ENCODE data around the gene POU2AF2.
"Not testable (repeated sequence)": the region's sequence is repeated elsewhere in the genome, so short reads cannot be mapped to it uniquely, and the experiment has no call there.

POU2AF2 gene

DNA sequence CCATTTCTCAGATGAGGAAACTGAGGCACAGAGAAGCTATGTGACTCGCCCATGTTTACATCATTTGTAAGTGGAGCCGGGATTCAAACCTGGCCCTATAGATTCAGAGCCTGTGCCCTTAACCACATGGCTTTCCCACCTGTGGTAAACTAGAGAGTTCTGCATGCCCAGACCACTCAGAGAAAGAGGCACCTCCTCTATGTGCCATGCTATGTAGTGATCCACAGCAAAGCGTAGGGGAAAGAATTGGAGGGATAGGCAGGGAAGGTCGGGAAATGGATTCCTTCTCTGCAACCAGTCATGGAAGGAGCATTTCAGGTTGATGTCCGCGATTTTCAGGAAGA, 15.4 kb upstream of the POU2AF2 start:
- Mint-ChIP-seq H3K4me1 (ENCODE audit: low read depth) (peaks cover 26% of the 10 kb centered on the region), H3K4me3 (peak overlapping the region; percentile 76), H3K27me3 (ENCODE audit: low read depth) (peaks cover 33% of the 10 kb centered on the region), H3K36me3 (ENCODE audit: low read depth) (no peaks in the 10 kb centered on the region), H3K9me3 (no peaks in the 10 kb centered on the region), H3K27ac (no peak overlapping the region)
- DNase-seq (ENCODE audit: low spot score): no peak

DNA sequence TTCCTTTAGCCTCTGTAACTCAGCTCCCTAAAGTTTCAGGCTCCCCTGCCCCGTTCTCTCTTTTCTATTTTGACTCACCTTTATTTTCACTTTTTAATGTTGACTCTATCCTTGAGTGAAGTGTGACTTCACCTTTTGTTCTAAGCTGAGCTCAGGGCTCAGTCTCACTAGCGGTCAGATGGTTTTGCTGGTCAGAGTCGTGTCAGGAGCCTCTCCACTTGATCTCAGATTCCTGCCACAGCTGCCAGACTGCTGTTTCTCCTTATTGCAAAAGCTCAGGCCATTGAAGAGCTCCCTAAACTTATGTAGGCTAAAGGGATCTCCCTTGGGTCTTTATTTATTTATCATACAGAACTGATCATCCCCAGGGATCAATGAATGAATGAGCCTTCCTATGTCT, 13.7 kb upstream of the POU2AF2 start:
- Mint-ChIP-seq H3K4me1 (ENCODE audit: low read depth) (peaks cover 26% of the 10 kb centered on the region), H3K27me3 (ENCODE audit: low read depth) (peaks cover 31% of the 10 kb centered on the region), H3K36me3 (ENCODE audit: low read depth) (no peaks in the 10 kb centered on the region), H3K9me3 (no peaks in the 10 kb centered on the region), H3K27ac (no peak overlapping the region), H3K4me3 (peak overlapping the region; percentile 17)
- DNase-seq (ENCODE audit: low spot score): no peak

DNA sequence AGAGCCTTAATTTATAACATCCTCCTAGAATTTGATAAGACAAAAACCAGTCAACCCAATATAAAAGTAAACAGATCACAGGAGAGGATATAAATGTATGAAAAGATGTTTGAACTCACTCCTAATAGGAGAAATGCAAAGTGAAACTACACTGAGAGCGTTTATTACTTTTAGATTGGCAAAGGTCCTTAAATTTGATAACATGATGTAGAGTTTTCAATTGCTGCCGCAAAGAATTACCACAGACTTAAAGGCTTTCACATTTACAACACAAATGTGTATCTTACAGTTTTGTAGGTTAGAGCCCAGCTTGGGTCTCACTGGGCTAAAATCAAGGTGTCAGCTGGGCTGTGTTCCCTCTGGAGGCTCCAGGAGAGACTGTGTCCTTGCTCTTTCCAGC, 9.1 kb upstream of the POU2AF2 start:
- H3K27me3 Mint-ChIP-seq (ENCODE audit: low read depth): peaks cover 35% of the 10 kb centered on the region

DNA sequence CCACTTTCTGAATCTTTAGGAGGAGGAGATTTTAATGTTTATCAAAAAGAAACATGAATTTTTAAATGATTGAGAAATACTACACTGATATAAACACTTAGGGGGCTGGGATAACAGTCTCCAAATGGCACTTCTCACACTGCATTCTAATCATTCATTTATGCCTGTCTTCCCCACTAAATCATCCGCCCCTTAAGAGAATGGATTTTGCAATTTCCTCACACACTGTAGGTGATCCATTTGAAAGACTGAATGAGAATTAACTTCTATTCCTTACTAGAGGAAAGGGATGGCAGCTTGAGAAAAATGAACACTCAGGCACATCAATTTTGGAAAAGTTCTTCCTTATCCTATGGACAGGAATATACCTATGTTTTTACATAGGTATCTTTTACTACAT, 7.6 kb upstream of the POU2AF2 start:
- no peak for DNase-seq (ENCODE audit: low spot score)
- H3K36me3 Mint-ChIP-seq (ENCODE audit: low read depth): no peaks in the 10 kb centered on the region
- H3K4me3 Mint-ChIP-seq: no peak overlapping the region
- H3K27ac Mint-ChIP-seq: no peak overlapping the region
- H3K9me3 Mint-ChIP-seq: no peaks in the 10 kb centered on the region
- H3K27me3 Mint-ChIP-seq (ENCODE audit: low read depth): peaks cover 26% of the 10 kb centered on the region
- H3K4me1 Mint-ChIP-seq (ENCODE audit: low read depth): no peaks in the 10 kb centered on the region

More for the DNA sequence above, 9.1 kb upstream of the POU2AF2 start:
- Mint-ChIP-seq H3K27ac (no peak overlapping the region), H3K4me3 (no peak overlapping the region), H3K9me3 (no peaks in the 10 kb centered on the region), H3K36me3 (ENCODE audit: low read depth) (no peaks in the 10 kb centered on the region), H3K4me1 (ENCODE audit: low read depth) (peaks cover 5% of the 10 kb centered on the region)
- no peak for DNase-seq (ENCODE audit: low spot score)

DNA sequence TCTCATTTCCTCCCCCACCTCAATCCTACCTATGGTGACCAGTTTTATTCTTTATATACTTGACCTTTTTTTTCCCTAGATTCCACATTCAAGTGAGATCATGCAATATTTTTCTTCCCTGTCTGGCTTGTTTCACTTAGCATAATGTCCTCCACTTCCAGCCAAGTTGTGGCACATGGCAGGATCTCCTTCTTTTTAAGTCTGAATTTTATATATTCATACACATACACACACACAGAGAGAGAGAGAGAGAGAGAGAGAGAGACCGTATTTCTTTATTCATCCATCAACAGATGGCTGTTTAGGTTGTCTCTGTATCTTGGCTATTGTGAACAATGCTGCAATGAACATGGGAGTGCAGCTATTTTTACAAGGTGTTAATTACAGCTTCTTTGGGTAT, 1.4 kb downstream of the POU2AF2 start:
- H3K36me3 Mint-ChIP-seq (ENCODE audit: low read depth): no peaks in the 10 kb centered on the region
- no peak overlapping the region for H3K4me3 Mint-ChIP-seq
- no peaks in the 10 kb centered on the region for H3K4me1 Mint-ChIP-seq (ENCODE audit: low read depth)
- no peak for DNase-seq (ENCODE audit: low spot score)
- peaks cover 26% of the 10 kb centered on the region for H3K27me3 Mint-ChIP-seq (ENCODE audit: low read depth)
- no peaks in the 10 kb centered on the region for H3K9me3 Mint-ChIP-seq
- no peak overlapping the region for H3K27ac Mint-ChIP-seq

DNA sequence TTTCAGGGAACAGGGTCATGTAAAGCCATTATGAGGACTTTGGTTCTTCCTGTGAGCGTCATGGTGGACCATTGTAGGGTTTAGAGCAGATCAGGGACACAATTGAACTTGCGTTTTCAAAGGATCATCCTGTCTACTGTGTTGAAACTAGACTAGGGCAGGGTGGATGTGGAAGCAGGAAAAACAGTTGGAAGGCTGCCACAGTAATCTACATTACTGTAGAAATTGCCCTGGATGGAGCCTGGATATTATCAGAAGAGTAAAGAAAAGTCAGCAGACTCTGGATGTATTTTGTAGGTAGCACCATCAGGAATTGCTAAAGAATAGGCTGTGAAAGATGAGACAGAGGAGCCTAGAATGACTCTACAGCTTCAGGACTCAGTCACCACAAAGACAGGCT, 5.4 kb downstream of the POU2AF2 start:
- DNase-seq (ENCODE audit: low spot score): no peak
- no peaks in the 10 kb centered on the region for H3K36me3 Mint-ChIP-seq (ENCODE audit: low read depth)
- no peak overlapping the region for H3K27ac Mint-ChIP-seq
- H3K4me3 Mint-ChIP-seq: no peak overlapping the region
- H3K9me3 Mint-ChIP-seq: no peaks in the 10 kb centered on the region
- H3K27me3 Mint-ChIP-seq (ENCODE audit: low read depth): peaks cover 17% of the 10 kb centered on the region
- H3K4me1 Mint-ChIP-seq (ENCODE audit: low read depth): no peaks in the 10 kb centered on the region

DNA sequence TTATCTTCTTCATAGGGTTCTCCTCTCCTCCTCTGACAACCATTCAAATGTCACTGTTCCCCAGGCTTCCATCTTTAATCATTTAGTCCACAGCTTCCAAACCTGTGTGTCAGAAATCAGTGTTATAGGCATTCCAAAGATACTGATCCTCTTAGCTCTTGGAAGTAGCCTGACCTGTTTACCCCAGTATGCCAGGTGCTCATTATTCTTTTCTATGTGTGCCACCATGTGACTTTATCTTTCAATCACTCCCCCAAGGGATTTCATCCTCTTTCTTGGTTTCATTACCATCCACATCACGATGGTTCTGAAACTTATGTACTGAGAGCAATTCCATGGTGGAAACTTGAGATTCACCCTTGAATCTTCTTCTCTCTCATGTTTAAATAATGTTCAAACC, 7.6 kb downstream of the POU2AF2 start:
- no peak for DNase-seq (ENCODE audit: low spot score)
- Mint-ChIP-seq H3K4me3 (no peak overlapping the region), H3K36me3 (ENCODE audit: low read depth) (no peaks in the 10 kb centered on the region), H3K9me3 (no peaks in the 10 kb centered on the region), H3K27ac (no peak overlapping the region), H3K27me3 (ENCODE audit: low read depth) (peaks cover 11% of the 10 kb centered on the region), H3K4me1 (ENCODE audit: low read depth) (no peaks in the 10 kb centered on the region)

DNA sequence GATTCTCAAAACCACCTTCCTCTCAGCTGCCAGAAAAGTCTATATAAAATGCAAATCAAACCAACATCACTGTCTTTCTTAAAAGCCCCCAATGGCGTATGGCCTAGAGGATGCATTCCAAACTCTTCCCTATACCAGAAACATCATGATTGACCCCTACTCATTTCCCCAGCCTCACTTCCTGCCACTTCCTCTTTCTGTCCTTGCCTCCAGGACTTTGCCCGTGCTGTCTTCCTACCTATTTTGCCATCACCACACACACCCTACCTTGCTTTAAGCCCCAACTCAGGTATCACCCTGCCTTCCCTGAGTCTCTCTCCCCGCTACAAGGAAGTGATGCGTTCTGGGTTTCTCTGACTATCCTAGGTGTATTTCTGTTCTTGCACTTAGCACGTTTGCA, 8.1 kb downstream of the POU2AF2 start:
- H3K36me3 Mint-ChIP-seq (ENCODE audit: low read depth): no peaks in the 10 kb centered on the region
- peaks cover 11% of the 10 kb centered on the region for H3K27me3 Mint-ChIP-seq (ENCODE audit: low read depth)
- no peak for DNase-seq (ENCODE audit: low spot score)
- H3K4me1 Mint-ChIP-seq (ENCODE audit: low read depth): no peaks in the 10 kb centered on the region
- H3K27ac Mint-ChIP-seq: no peak overlapping the region
- H3K4me3 Mint-ChIP-seq: no peak overlapping the region
- H3K9me3 Mint-ChIP-seq: no peaks in the 10 kb centered on the region

DNA sequence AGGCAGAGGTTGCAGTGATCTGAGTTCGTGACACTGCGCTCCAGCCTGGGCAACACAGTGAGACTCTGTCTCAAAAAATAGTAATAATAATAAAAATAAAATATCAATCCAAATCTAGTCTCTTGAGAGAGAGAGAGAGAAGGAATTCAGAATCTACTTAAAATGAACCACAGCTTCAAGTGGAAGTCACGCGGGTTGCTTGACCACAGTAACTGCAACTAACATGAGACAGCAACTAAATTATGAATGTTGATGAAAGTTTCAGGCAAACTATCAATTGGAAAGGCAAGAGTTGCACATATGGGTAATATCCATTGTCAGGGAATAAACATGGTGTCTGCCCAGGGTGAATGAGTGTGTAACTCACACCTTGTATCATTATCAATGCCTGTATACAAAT, 12.5 kb downstream of the POU2AF2 start:
- no peaks in the 10 kb centered on the region for H3K9me3 Mint-ChIP-seq
- no peak overlapping the region for H3K27ac Mint-ChIP-seq
- H3K4me1 Mint-ChIP-seq (ENCODE audit: low read depth): peaks cover 3% of the 10 kb centered on the region
- no peak overlapping the region for H3K4me3 Mint-ChIP-seq
- H3K36me3 Mint-ChIP-seq (ENCODE audit: low read depth): no peaks in the 10 kb centered on the region
- peaks cover 23% of the 10 kb centered on the region for H3K27me3 Mint-ChIP-seq (ENCODE audit: low read depth)
- DNase-seq (ENCODE audit: low spot score): no peak

DNA sequence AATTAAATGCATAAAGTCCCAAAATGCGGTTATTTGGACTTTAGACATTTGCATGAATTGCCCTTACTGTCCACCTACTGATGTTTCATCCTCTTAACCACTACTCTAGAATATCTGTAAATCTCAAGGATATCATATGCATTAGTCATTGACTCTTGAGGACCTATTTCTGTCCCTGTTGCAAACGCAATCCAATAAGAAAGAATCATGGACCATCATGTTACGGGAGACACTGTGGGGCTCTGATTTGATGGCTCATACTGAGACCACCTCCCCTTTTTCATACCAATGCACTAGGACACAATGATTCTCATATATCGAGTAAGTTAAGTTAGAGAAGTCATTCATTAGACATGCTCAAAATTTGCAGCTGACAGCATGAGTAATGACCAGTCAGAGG, 14.4 kb downstream of the POU2AF2 start:
- peaks cover 23% of the 10 kb centered on the region for H3K27me3 Mint-ChIP-seq (ENCODE audit: low read depth)
- no peak overlapping the region for H3K4me3 Mint-ChIP-seq
- DNase-seq (ENCODE audit: low spot score): no peak
- no peak overlapping the region for H3K27ac Mint-ChIP-seq
- peaks cover 3% of the 10 kb centered on the region for H3K4me1 Mint-ChIP-seq (ENCODE audit: low read depth)
- no peaks in the 10 kb centered on the region for H3K36me3 Mint-ChIP-seq (ENCODE audit: low read depth)
- no peaks in the 10 kb centered on the region for H3K9me3 Mint-ChIP-seq

DNA sequence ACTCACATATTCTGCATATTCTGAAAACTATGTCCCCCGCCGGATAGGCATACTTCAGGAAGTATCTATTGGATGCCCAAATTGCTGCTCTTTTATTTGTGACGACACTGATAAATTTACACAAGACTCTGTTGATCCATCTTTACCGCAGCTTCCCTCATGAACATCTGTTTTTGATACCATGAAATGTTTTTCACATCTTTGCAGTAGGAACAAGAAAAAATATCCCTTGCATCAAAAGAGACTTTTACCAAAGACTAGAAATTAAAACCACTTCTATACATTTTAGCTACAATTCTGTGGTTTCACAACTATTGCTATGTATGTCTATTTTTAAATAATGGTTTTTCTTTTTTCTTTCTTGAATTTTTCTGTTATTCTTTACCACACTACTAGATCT, 15.3 kb downstream of the POU2AF2 start:
- H3K4me1 Mint-ChIP-seq (ENCODE audit: low read depth): peaks cover 3% of the 10 kb centered on the region
- H3K4me3 Mint-ChIP-seq: no peak overlapping the region
- H3K9me3 Mint-ChIP-seq: no peaks in the 10 kb centered on the region
- DNase-seq (ENCODE audit: low spot score): no peak
- H3K27me3 Mint-ChIP-seq (ENCODE audit: low read depth): peaks cover 23% of the 10 kb centered on the region
- no peaks in the 10 kb centered on the region for H3K36me3 Mint-ChIP-seq (ENCODE audit: low read depth)
- no peak overlapping the region for H3K27ac Mint-ChIP-seq

DNA sequence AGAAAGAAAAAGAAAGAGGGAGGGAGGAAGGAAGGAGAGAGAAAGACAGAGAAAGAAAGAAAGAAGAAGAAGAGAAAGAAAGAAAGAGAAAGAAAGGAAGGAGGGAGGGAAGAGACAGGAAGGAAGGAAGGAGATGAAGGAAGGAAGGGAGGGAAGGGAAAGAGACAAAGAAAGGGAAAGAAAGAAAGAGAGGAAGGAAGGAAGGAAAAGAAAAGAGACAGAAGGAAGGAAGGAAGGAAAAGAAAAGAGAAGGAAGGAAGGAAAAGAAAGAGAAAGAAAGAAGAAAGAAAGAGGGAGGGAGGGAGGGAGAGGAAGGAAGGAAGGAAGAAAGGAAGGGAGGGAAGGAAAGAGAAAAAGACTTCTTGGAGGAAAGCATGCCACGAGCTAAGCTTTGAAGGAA, 19.1 kb downstream of the POU2AF2 start:
- DNase-seq (ENCODE audit: low spot score): no peak
- no peaks in the 10 kb centered on the region for H3K36me3 Mint-ChIP-seq (ENCODE audit: low read depth)
- H3K27ac Mint-ChIP-seq: no peak overlapping the region
- H3K4me3 Mint-ChIP-seq: no peak overlapping the region
- H3K9me3 Mint-ChIP-seq: no peaks in the 10 kb centered on the region
- H3K4me1 Mint-ChIP-seq (ENCODE audit: low read depth): peaks cover 3% of the 10 kb centered on the region
- peaks cover 20% of the 10 kb centered on the region for H3K27me3 Mint-ChIP-seq (ENCODE audit: low read depth)

DNA sequence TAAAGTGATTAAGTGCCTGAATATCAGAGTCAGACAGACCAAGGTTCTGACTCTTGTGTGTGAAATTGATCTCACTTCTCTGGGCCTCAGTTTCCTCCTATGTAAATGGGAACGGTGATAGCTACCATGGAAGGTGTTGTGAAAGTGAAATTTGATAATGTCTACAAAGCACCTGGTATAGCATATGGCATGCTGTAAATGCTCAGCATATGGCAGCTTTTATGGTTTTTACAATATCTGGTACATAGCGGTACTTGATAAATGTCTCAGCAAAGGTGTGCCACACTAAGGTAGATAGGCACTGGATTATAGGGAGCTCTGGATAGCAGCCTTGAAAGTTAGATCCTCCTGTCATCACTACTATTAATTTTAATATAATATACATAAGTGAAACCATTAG, 19.9 kb downstream of the POU2AF2 start:
- H3K36me3 Mint-ChIP-seq (ENCODE audit: low read depth): no peaks in the 10 kb centered on the region
- H3K4me3 Mint-ChIP-seq: no peak overlapping the region
- H3K4me1 Mint-ChIP-seq (ENCODE audit: low read depth): peaks cover 3% of the 10 kb centered on the region
- no peak overlapping the region for H3K27ac Mint-ChIP-seq
- no peak for DNase-seq (ENCODE audit: low spot score)
- H3K9me3 Mint-ChIP-seq: no peaks in the 10 kb centered on the region
- peaks cover 18% of the 10 kb centered on the region for H3K27me3 Mint-ChIP-seq (ENCODE audit: low read depth)

DNA sequence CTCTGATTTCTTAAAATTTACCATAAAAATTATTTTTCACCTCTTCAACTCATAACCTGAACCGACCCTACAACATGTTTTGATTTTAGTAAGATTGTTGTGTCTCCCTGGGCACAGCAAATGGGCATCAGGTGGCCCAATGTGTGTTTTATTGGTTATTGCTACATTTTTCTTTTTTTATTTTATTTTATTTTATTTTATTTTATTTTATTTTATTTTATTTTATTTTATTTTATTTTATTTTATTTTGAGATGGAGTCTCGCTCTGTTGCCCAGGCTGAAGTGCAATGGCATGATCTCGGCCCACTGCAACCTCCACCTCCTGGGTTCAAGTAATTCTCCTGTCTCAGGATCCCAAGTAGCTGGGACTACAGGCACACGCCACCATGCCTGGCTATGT, 22.8 kb downstream of the POU2AF2 start:
- not testable (repeated sequence) for H3K36me3 Mint-ChIP-seq (ENCODE audit: low read depth); H3K4me1 Mint-ChIP-seq (ENCODE audit: low read depth); DNase-seq (ENCODE audit: low spot score); H3K9me3 Mint-ChIP-seq; H3K27ac Mint-ChIP-seq; H3K27me3 Mint-ChIP-seq (ENCODE audit: low read depth); H3K4me3 Mint-ChIP-seq

DNA sequence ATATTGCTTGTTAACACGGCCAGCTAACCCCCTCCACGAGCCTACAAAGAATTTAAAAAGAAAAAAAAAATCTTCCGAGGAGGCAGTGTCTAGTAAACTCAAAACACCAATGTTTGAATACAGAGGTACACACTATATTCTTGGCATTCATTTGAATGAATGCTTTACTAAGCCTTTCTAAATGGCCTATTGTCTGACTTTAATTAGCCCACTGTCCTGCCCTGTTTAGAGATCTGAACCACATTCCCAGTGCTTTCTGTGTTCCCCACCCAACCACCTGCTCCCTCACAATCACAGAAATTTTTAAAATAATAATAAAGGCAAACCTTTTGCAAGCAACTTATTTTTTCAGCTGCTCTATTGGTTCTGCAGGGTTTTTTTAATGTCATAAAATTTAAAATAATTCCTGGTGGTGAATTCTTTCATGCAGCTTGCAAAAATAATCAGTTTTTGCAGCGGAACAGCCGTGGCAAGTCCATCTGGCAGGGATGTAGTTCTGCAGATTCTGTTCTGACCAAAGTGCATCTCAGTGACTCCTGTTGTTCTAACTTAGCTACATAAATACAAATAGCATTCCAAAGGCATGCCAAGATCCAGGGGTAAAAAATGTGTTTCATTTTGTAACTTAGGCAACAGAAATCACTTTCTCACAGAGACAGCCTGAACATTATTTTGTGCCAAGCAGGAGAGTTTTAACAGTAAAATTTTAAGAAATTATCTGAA, 23.8 kb downstream of the POU2AF2 start:
- no peak for DNase-seq (ENCODE audit: low spot score)
- H3K4me1 Mint-ChIP-seq (ENCODE audit: low read depth): peaks cover 4% of the 10 kb centered on the region
- no peaks in the 10 kb centered on the region for H3K36me3 Mint-ChIP-seq (ENCODE audit: low read depth)
- no peaks in the 10 kb centered on the region for H3K9me3 Mint-ChIP-seq
- no peak overlapping the region for H3K4me3 Mint-ChIP-seq
- H3K27ac Mint-ChIP-seq: no peak overlapping the region
- peaks cover 5% of the 10 kb centered on the region for H3K27me3 Mint-ChIP-seq (ENCODE audit: low read depth)

All from T-helper 2 cell treated with Interferon-gamma antibody and Interleukin-4, amounts not matched to agents 5 μg/mL and 100 μg/mL, for 36 hours (primary cell).